Right kidney (tissue), 9 donors: Measurements from ENCODE around the gene MSL2.
A peak's percentile ranks its signal among the peaks of the same experiment; 100 is the strongest.
"Not testable (repeated sequence)": the region's sequence is repeated elsewhere in the genome, so short reads cannot be mapped to it uniquely, and the experiment has no call there.

Source experiments
- DNase-seq: peaks from one replicate; pipeline ENCODE4 v3.0.0-alpha.2; 2016
- long read RNA-seq, 8 donors: transcript quantifications; one replicate each; lab custom pipeline, GENCODE V29; 2026

The MSL2 gene, protein sequence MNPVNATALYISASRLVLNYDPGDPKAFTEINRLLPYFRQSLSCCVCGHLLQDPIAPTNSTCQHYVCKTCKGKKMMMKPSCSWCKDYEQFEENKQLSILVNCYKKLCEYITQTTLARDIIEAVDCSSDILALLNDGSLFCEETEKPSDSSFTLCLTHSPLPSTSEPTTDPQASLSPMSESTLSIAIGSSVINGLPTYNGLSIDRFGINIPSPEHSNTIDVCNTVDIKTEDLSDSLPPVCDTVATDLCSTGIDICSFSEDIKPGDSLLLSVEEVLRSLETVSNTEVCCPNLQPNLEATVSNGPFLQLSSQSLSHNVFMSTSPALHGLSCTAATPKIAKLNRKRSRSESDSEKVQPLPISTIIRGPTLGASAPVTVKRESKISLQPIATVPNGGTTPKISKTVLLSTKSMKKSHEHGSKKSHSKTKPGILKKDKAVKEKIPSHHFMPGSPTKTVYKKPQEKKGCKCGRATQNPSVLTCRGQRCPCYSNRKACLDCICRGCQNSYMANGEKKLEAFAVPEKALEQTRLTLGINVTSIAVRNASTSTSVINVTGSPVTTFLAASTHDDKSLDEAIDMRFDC
- long read RNA-seq, donor 1, full-length matches to known transcripts: 13 of 13 reads
- long read RNA-seq, donor 1, partial matches to known transcripts: 0 of 13 reads
- long read RNA-seq, donor 1, other reads (novel, unspliced or antisense): 0 of 13 reads
- long read RNA-seq, donor 2, full-length matches to known transcripts: 7 of 7 reads
- long read RNA-seq, donor 2, partial matches to known transcripts: 0 of 7 reads
- long read RNA-seq, donor 2, other reads (novel, unspliced or antisense): 0 of 7 reads
- long read RNA-seq, donor 3, full-length matches to known transcripts: 11 of 11 reads
- long read RNA-seq, donor 3, partial matches to known transcripts: 0 of 11 reads
- long read RNA-seq, donor 3, other reads (novel, unspliced or antisense): 0 of 11 reads
- long read RNA-seq, donor 4, full-length matches to known transcripts: 13 of 13 reads
- long read RNA-seq, donor 4, partial matches to known transcripts: 0 of 13 reads
- long read RNA-seq, donor 4, other reads (novel, unspliced or antisense): 0 of 13 reads
- long read RNA-seq, donor 5, full-length matches to known transcripts: 6 of 6 reads
- long read RNA-seq, donor 5, partial matches to known transcripts: 0 of 6 reads
- long read RNA-seq, donor 5, other reads (novel, unspliced or antisense): 0 of 6 reads
- long read RNA-seq, donor 6, full-length matches to known transcripts: 10 of 34 reads
- long read RNA-seq, donor 6, partial matches to known transcripts: 24 of 34 reads
- long read RNA-seq, donor 6, other reads (novel, unspliced or antisense): 0 of 34 reads
- long read RNA-seq, donor 7, full-length matches to known transcripts: 16 of 16 reads
- long read RNA-seq, donor 7, partial matches to known transcripts: 0 of 16 reads
- long read RNA-seq, donor 7, other reads (novel, unspliced or antisense): 0 of 16 reads
- long read RNA-seq, donor 8, full-length matches to known transcripts: 16 of 16 reads
- long read RNA-seq, donor 8, partial matches to known transcripts: 0 of 16 reads
- long read RNA-seq, donor 8, other reads (novel, unspliced or antisense): 0 of 16 reads

DNA sequence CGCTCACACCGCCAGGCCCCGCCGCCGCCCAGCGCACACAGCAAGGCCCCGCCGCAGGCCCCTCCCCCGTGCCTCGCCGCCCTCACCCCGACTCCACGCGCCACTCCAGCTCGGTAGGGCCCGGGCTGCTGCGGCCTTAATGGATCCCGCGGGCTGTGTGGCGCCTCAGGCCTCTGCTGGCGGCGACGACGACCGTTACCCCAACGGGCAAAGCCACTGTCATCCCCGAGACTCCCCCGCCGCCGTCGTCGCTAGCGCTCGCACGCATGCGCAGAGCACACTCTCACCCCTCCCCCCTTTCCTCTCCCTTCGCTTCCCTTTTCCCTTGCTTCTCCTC, at the start of gene MSL2:
Gene MSL2 (minus strand): TSS at position 272 of the 337 bp plus-strand sequence. CDS start 1,222 bp downstream, outside the sequence.
- DNase-seq: peak; percentile 95

DNA sequence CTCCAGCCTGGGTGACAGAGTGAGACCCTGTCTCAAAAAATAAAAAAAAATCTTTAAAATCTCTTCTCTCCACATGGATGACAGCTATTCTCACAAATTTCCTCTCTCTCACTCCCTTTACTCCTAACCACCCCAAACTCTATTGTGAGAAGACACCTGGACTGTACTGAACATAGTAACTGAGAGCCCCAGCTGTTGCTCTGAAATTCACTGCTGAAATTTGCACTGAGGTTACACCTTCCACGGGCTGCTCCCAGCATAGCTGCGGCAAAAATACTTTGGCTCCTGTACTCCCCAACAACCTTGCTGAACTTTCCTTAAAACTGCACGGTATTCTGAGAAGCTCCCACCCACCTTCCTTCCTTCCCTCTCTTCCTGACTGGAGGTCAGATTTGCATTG, 49.6 kb upstream of the MSL2 start:
- DNase-seq: no peak

DNA sequence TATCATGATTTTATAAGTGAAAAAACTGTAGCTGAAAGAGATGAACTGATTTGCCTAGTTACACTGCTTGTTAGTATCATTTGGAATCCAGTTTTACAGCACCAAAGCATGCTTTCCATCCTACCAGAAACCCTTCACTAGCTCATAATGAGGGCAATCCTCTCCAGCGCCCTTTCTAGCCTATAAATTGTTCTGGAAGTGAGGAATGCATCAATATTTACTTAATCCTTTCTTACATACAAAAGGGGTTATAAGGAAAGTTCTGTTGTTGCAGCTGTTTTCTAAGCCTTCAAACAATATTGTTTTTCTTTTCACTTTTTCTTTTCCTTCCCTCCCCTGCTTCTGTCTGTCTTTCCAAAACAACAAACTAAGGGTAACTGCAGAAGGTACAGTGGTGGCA, 43.0 kb upstream of the MSL2 start:
- DNase-seq: no peak

DNA sequence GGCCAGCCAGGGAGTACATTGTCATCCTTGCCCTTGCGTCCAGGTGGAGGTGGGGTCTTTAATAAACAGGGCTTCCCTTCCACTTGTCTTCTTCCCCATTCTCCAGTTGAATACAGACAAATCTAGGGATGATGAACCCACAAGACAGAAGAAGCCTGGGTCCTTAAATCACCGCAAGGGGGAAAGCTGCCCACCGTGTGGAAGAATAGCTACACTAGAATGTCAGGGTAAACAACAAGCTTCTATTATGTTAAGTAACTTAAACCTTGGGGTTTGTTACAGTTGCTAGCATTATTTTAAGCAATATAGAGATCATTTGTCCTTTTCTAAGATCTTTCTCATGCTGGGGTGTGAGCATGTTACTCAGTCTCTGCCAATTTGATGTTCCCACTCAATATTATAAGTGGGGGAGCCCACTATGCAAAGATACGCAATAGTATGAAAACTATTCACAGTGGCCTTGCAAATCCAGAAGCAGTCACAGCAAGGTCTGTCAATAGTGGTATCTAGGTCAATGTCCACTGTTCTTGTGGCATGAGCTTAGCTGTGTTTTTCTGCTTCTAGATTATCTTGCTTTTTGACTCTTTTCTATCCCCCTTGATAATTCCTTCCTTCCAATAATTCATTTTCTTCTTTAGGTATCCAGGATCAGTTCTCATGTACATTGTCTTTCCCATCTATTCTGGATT, 42.0 kb upstream of the MSL2 start:
- no peak for DNase-seq

DNA sequence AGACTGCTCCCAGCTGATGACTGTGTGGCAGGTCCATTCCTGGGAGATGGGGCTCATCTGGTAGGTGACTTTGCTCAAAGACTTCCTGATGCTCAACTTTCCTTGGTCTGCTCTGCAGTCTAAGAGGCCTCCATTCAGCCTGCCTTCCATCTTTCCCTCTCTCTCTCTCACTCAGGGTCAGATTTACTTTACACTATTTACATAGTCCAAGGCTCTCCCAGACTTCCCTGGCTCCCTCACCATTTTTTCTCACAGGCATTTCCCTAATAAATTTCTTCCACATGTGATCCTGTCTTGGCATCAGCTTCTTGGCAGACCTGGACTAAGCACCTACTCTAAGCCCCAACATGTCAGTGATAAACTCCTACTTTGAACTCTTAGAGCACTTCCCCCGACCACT, 41.0 kb upstream of the MSL2 start:
- no peak for DNase-seq

DNA sequence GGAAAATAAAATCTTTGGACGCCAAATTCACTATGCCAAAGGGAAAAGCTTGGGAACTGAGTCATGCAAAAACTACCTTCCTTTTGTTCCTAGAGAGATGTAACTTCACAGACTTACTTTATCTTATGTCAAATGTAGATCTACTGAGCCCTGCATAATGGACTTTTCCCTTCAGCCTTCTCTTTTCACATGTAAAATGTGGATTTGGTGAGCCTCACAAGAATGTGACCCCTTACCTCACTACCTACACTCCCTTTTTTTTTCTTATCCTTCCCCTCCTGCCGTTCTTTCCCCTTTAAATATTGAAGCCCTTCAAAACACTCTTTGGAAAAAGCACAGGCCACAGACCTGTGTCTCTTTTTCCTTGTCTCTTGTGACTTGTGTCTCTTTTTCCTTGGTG, 40.0 kb upstream of the MSL2 start:
- DNase-seq: no peak

DNA sequence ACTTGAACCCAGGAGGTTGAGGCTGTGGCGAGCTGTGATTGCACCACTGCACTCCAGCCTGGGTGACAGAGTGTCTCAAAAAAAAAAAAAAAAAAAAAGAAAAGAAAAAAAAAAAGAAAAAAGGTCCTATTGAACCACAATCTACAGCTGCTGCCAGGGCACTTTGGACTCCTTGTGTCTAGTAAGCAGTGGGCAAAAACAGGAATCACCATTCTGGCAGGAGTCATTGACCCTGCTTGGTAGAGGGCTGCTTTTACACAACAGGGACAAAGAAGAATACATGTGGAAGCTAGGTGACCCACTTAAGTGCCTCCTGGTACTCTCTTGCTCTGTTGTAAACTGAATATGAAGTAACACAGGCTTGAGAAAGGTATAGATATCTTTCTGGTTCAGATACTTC, 39.4 kb upstream of the MSL2 start:
- DNase-seq: no peak

DNA sequence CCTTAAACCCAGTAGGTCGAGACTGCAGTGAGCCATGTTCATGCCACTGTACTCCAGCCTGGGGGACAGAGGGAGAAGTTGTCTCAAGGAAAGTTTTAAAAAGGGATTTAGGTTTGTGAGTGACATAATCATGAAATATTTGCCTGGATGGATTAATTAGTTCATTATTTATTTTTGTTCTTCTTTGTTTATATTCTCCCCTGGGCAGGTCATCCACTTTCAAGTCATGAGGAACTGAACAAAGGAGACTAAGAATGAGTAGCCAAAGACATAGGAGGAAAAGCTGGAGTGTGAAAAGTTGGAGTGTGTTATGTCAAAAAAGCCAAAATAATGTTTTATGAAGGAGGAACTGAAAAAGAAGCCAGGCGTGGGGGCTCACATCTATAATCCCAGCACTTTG, 36.3 kb upstream of the MSL2 start:
- DNase-seq: no peak

DNA sequence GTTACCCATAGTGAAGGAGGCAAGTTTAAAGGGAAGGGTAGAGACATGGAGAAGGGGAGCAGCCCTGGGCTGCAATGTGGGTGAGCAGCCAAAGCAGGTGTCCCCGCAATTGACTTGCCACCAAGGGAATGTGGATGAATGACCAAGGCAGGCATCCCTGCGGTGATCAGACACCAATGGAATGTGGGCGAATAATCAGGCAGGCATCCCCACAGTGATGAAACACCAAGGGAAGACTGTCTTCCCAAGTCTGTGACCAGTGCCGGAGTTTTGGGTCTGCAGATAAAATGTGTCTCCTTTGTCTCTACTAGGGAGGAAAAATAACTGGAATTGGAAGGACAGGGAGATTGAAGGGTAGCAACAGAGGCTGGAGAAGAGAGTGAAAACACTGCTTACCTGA, 26.6 kb upstream of the MSL2 start:
- DNase-seq: not testable (repeated sequence)

DNA sequence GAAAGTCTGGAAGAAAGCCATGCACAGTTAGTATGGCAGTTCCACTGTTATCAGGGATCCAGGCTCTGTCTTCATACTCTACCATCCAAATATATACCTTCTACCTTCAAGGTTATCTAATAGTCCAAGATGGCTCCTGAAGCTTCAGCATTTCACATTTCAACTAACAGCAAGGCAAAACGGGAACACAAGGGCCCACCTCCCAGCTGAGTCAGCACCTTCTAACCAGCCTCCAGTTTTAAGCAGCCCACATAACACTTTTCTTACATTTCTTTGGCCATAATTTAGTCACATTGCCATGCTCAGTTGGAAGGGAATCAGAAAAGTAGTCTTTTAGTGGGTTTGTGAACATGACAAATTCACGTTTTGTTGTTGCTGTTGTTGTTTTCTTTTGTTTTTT, 15.4 kb upstream of the MSL2 start:
- no peak for DNase-seq

DNA sequence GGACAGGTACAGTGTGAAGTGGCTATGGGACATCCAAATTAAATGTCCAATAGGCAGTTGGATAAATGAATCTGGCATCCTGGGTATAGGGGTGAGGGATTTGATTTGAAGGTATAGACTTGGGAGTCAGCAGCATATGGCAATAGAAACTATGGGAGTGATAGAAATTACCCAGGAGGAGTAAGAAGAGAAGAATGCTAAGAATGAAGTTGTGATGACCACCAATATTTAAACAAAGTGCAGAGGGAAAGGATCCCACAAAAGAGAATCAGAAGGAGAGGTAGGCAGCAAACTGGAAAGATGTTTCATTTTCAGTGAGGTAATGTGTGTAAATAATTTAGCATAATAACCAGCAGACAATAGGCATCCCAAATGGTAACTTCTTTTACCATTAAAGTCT, 13.8 kb upstream of the MSL2 start:
- DNase-seq: no peak

DNA sequence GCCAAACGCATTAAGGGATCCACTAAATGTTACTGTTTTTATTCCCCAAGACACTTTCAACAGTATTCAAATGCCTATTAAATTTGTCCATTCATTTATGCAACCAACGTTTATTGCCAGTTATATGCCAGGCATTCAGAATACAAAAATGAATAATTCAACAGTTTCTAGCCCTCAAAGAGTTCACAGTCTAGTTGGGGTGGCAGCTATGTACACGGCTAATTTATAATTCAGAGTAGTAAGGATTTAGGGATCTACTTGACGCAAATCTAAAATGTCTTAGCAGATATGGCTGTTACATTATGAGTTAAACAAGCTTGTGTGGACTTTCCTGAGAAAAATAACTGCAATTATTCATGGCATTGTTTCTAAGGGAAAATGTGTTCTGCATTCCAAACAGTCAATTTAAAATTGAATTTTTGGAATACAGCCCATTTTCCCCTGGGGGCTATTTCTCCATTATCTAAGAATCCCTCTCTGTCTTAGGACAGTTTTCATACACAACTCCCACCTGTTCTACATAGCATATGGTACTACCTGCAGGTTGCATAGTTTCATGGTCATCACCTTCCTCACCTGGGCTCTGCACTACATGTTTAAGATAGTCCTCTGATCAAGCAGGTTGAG, 11.5 kb upstream of the MSL2 start:
- DNase-seq: no peak

DNA sequence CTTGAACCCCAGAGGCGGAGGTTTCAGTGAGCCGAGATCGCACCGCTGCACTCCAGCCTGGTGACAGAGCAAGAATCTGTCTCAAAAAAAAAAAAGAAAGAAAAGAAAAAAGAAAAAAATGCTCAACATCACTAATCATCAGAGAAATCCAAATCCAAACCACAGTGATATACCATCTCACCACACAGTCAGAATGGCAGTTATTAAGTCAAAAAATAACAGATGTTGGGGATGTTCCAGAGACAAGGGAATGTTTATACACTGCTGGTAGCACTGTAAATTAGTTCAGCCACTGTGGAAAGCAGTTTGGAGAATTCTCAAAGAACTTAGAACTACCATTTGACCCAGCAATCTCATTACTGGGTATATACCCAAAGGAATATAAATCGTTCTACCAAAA, 3.1 kb upstream of the MSL2 start:
- not testable (repeated sequence) for DNase-seq

DNA sequence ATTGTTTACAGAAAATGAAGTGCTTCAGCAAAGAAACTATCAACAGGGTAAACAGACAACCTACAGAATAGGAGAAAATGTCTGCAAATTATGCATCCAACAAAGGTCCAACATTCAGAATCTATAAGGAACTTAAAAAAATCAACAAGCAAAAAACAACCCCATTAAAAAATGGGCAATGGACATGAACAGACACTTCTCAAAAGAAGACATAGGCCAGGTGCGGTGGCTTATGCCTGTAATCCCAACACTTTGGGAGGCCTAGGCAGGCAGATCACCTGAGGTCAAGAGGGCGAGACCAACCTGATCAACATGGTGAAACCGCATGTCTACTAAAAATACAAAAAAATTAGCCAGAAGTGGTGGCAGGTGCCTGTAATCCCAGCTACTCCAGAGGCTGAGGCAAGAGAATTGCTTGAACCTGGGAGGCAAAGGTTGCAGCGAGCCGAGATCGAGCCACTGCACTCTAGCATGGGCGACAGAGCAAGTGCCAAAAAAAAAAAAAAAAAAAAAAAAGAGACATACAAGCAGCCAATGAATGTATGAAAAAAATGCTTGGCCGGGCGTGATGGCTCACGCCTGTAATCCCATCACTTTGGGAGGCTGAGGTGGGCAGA, 2.4 kb upstream of the MSL2 start:
- not testable (repeated sequence) for DNase-seq

DNA sequence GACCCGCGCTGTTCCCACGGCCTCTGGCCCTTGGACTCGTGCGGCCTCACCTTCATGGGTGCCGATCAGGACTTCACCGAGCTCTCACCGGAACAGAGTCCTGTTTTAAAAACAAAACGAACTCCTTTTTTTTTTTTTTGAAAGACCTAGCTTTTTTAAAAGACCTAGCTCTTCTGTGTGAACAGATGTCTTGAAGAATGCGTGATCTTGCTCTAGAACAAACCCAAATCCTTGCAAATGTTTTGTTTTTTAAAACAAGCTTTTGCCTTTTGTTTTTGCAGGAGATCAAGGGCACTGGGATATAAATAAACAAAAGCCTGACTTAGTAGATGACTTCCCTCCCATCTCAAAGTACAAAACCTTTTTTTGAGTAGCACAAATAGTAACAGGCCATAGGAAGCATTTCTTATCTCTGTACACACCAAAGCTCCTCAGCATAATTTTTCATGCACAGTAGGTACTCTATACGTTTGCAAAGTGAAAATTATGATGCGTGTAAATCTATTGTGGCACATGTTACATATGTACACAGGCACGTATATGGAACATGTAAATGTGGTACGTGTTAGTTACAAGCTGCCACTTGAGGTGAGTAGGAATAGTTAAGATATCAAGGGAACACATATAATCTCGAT, 1.1 kb upstream of the MSL2 start:
- no peak for DNase-seq

DNA sequence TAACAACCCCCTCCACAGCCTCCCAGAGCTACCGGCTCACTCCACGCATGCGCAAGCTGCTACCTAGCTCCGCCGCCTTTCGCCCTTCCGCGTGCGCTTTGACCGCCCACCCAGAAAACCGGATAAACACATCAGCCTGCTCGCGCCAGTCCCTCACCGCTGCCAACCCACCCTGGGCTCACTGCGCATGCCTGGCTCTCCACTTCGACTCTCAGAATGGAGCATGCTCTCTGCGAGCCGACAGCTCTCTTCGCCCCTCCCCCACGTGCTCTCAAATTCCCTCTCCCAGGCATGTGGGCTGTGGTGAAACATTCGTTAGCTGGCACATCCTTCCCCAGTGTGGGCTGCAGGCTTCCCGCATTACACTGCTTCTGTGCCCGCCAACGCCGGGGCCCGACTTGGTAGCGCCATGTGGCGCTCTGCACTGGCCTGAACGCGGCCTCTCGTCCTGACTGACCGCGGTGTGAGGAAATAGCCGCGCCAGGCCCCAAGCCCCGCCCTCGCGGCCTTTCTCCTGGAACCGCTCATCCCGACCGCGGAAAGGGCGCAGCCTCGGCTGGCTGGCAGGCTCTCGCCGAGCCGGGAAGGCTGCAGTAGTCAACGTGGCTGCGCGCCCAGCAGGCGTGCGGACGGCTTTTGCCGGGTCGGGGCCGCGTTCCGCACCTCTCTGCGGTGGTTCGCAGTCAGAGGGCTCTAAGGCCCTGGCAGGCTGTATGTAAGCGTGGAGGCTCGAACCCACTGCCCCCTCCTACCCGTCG, 445 bp upstream of the MSL2 start:
- DNase-seq: peak; percentile 100

DNA sequence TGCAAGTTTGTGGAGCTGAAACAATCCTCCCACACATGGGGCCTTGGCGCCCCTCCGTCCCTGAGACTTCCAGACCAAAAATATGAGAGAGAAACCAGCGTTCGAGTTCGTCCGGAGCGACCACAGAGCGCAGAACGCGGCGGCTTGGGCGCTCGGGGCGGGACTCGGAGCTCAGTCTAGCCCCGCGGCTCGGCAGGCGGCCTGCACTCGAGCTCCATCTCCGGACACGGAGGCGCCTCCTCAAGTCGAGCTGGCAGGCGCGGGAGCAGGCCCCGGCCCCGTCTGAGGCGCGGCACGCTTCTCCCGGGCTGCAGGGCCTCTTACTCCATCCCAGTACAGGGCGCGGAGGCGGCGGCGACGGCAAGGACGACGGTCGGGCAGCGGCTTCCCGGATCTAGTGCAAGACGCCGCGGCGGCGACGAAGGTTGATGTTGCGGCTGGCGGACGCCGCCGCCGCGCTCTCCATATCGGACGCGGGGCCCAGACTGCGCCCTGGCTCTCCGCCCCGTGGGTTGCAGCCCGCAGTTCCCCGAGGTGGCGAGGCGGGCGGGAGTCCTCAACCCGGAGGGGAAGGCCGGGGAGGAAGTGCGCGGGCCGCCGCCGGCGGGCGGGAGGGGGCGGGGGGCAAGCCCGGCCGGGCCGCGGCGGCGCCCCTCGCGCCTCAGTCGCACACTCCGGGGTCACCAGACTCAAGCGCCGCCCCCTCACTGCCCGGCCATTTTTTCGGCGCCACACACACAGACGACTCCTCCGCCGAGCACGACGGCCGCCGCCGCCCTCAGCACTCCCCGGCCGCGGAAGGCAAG, 674 bp downstream of the MSL2 start:
- DNase-seq: peak; percentile 92
